ENCODE measurements around the gene KRTAP10-12. TPM values are rescaled to one million over a fixed set of nuclear protein-coding genes. Genes with fewer than 3 reads are reported as not detected.

KRTAP10-12 gene
- total RNA-seq, 4 donors from 2014 or later, result not detected

- WGBS, 2 donors (ENCODE audit: low coverage in 1 of 2), result 57% methylated on average over 13 of the region's 13 CpGs; no CpG with 5 or more reads in 1 of the 2 donors
- no peak overlapping the region for H3K27ac ChIP-seq
- TF ChIP-seq POLR2AphosphoS5 (IDR thresholded peaks at IDR 0.05) (no peak), EP300 (IDR thresholded peaks at IDR 0.05; ENCODE audit: low read depth) (no peak), CTCF (IDR thresholded peaks at IDR 0.05) (no peak), POLR2A (IDR thresholded peaks at IDR 0.05) (no peak)
- no peak for DNase-seq
- in situ Hi-C loops (cut with MboI; ENCODE audit: low pct_ligation_motif_present in 1 of 4, low pct_unique_long_range_greater_than_20kb in 1 of 4, low sequenced_read_pairs in 3 of 4) (no loop called here), intact Hi-C loops (cut with DNase I; ENCODE audit: low total_unique reads) (no loop called here)
- no peaks in the 10 kb centered on the region for H3K4me1 ChIP-seq
- no peaks in the 10 kb centered on the region for H3K36me3 ChIP-seq
- no peak overlapping the region for H3K4me3 ChIP-seq
- H3K9me3 ChIP-seq, result no peaks in the 10 kb centered on the region
- peaks cover 86% of the 10 kb centered on the region for H3K27me3 ChIP-seq
Observed at GRCh38 chr21:44703731-44704635, 7.0 kb downstream of the KRTAP10-12 start.

GRCh38 chr21:44704636-44705001, 7.6 kb downstream of the KRTAP10-12 start:
- Histone ChIP-seq H3K4me3 (no peak overlapping the region), H3K4me1 (peaks cover 0 to 4% (median 0%) of the 10 kb centered on the region in 4 donors), H3K27ac (no peak overlapping the region), H3K36me3 (no peaks in the 10 kb centered on the region), H3K27me3 (peaks cover 86% of the 10 kb centered on the region), H3K9me3 (no peaks in the 10 kb centered on the region)
- WGBS, 2 donors (ENCODE audit: low coverage in 1 of 2), result 39% methylated on average over 13 of the region's 13 CpGs; no CpG with 5 or more reads in 1 of the 2 donors
- no peak for DNase-seq
- in situ Hi-C loops (cut with MboI; ENCODE audit: low pct_ligation_motif_present in 1 of 4, low pct_unique_long_range_greater_than_20kb in 1 of 4, low sequenced_read_pairs in 3 of 4) (no loop called here), intact Hi-C loops (cut with DNase I; ENCODE audit: low total_unique reads) (no loop called here)
- TF ChIP-seq POLR2AphosphoS5 (IDR thresholded peaks at IDR 0.05) (no peak), POLR2A (IDR thresholded peaks at IDR 0.05) (no peak), EP300 (IDR thresholded peaks at IDR 0.05; ENCODE audit: low read depth) (no peak), CTCF (IDR thresholded peaks at IDR 0.05) (no peak)

- 9 to 40% methylated on average over 7 to 54 of the region's 54 CpGs for WGBS, 2 donors (ENCODE audit: low coverage in 1 of 2)
- intact Hi-C loops (cut with DNase I; ENCODE audit: low total_unique reads), result no loop called here
- H3K4me1 ChIP-seq, result peaks cover 0 to 4% (median 0%) of the 10 kb centered on the region in 4 donors
- no peak for TF ChIP-seq POLR2A (IDR thresholded peaks at IDR 0.05)
- no peak for TF ChIP-seq POLR2AphosphoS5 (IDR thresholded peaks at IDR 0.05)
- no peak for TF ChIP-seq CTCF (IDR thresholded peaks at IDR 0.05)
- no peak for TF ChIP-seq EP300 (IDR thresholded peaks at IDR 0.05; ENCODE audit: low read depth)
- H3K27ac ChIP-seq, result no peak overlapping the region
- in situ Hi-C loops (cut with MboI; ENCODE audit: low pct_ligation_motif_present in 1 of 4, low pct_unique_long_range_greater_than_20kb in 1 of 4, low sequenced_read_pairs in 3 of 4), result no loop called here
- no peak for DNase-seq
- no peaks in the 10 kb centered on the region for H3K9me3 ChIP-seq
- H3K36me3 ChIP-seq, result no peaks in the 10 kb centered on the region
- H3K4me3 ChIP-seq, result no peak overlapping the region
- peaks cover 86% of the 10 kb centered on the region for H3K27me3 ChIP-seq
Observed at GRCh38 chr21:44706026-44706705, 9.2 kb downstream of the KRTAP10-12 start.

All from transverse colon (tissue), 4 donors.